ENCODE results near the gene HTT.
A peak's percentile ranks its signal among the peaks of the same experiment; 100 is the strongest.

HTT gene

GRCh38 chr4:3177905-3178304 is 103.4 kb downstream of the HTT start:
- no peak for FAIRE-seq

DNA sequence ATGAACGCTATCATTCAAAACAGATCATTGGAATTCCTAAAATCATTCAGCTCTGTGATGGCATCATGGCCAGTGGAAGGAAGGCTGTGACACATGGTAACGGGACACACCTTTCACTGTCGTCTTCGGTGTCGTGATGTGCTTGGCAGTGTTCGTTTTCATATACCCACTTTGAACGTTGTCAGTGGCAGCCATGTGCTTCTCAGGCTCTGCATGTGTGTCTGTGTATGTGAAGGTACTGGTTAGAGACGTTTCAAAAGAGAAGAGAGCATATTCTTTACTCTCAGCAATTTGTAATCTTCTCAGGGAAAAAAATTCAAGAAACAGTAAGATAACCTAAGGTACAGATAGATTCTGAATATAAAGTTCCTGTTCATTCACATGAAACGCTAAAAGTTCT is 103.9 kb downstream of the HTT start:
- no peak for FAIRE-seq

- FAIRE-seq: no peak
Measured at GRCh38 chr4:3179126-3179706, 104.7 kb downstream of the HTT start.

DNA sequence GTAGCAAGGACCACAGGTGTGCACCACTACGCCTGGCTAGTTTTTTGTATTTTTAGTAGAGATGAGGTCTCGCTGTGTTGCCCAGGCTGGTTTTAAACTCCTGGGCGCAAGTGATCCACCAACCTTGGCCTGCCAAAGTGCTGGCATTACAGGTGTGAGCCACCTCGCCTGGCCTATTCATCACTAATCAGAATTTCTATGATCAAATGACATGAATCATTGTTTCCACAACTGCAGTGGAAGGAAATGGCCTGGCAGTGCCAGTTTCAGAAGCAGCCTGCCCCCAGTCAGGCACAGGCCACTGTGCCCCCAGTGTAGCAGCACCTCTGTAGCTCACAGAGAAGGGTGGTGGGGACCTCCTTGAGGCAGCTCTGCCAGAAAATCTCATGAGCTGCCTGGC is 108.5 kb downstream of the HTT start:
- FAIRE-seq: no peak

GRCh38 chr4:3184725-3185124 is 110.2 kb downstream of the HTT start:
- FAIRE-seq: no peak

DNA sequence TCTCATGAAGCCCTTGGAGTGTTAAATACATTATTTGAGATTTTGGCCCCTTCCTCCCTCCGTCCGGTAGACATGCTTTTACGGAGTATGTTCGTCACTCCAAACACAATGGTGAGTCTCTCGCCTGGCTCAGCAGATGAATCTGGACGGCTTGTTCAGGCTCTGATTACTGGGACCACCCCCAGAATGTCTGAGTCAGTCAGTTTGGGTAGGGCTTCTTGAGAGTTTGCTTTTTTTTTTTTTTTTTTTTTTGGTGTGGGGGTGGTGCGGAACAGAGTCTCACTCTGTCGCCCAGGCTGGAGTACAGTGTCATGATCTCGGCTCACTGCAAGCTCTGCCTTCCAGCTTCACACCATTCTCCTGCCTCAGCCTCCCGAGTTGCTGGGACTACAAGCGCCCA is 112.1 kb downstream of the HTT start:
- FAIRE-seq: no peak

GRCh38 chr4:3188118-3188517 is 113.6 kb downstream of the HTT start:
- no peak for FAIRE-seq

DNA sequence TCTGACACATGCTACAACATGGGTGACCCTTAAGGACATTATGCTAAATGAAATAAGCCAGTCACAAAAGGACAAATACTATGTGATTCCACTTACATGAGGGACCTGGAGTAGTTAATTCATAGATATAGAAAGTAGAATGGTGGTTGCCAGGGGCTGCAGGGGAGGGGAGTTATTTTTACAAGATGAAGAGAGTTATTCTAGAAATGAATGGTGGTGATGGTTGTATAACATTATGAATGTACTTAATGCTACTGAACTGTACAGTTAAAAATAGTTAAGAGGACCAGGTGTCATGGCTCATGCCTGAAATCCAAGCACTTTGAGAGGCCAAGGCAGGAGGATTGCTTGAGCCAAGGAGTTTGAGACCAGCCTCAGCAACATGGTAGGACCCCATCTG is 115.0 kb downstream of the HTT start:
- no peak for FAIRE-seq

DNA sequence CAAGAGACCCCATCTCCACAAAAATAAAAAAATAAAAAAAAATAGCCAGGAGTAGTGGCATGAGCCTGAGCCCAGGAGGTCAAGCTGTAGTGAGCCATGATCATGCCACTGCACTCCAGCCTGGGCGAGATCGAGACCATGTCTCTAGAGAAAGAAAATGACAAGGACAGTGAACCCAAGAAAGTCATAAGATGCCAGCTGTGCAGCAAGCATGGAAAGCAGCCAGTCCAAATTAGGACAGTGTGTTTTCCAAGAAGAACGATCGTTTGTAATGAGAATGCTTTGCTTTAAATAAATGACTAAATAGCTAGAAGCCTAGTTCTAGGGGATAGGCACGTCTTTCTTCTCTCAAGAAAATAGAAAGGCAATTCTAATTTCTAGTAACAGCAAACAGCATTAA is 116.1 kb downstream of the HTT start:
- no peak for FAIRE-seq

DNA sequence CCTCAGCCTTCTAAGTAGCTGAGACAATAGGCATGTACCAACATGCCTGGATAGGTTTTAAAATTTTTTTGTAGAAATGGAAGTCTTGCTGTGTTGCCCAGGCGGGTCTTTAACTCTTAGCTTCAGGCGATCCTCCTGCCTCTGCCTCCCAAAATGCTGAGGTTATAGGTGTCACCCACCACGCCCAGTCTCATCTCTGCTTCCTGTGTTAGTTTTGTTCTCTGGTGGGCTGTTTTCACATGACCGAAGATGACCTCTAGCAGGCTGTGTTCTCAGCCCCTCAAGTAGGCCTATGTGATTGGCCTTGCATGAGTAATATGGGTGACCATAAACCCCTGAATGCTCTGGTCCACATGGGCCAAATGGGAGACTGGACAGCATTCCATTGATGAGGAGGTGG is 117.7 kb downstream of the HTT start:
- no peak for FAIRE-seq

- FAIRE-seq: no peak
Measured at GRCh38 chr4:3192827-3193226, 118.3 kb downstream of the HTT start.

DNA sequence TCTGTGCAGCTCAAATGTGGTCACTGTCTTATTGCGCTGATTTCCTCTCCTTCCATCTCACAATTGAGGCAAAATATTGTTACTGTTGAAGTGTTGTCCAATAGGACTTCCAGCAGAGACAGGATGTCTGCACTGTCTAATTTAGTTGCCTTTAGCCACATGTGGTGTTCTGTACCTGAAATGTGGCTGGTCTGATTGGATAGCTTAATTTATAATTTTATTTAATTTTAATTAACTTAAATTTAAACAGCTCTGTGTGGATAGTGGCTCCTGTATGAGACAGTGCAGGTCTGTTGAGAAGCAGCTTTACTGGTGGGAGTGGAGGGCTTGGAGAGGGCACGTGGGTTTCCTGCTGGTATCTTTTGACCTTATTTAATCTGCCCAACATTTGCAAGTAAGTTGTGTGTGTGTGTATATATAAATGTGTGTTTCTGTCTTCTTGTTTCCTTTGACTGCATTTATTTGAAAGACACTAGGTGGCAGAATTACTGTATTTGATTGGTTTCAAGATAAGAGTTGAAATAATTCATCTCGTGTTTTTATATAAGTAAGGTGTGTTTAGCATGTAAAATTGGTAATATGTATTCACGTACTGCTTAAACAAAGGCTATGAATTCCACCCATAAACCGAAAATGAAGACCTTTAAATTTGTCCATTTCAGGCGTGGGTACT is 119.2 kb downstream of the HTT start:
- peak; percentile 69 for FAIRE-seq

DNA sequence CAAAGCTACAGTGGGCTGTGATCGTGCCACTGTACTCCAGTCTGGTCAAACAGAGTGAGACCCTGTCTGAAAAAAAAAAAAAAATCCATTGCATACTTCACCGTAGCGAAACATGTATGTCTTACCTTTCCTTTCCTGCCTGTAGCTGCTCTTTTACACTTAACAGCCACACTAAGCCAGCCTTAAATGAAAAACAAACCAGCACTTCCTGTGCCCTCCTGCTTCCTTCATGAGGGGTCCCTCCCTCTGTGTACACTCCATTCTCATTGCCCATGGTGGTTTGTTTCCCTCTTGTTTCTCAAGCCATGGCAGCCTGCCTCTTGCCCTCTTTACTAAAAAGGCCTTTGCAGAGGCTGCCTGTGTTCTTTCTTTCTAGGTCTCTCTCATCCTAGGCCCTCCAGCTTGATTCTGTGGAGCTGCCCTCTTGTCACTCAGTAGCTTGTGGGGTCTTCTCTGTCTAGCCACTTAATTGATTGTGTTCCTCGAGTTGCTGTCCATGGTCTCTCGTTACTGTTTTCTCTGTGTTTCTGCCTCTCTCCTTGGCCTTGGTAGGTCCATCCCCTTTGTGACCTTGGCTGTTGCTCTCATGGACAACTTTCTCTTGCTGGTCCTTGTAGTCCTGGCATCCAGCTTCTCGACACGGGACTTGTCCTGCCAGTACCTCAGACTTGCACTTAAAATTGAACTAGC is 122.3 kb downstream of the HTT start:
- FAIRE-seq: no peak

DNA sequence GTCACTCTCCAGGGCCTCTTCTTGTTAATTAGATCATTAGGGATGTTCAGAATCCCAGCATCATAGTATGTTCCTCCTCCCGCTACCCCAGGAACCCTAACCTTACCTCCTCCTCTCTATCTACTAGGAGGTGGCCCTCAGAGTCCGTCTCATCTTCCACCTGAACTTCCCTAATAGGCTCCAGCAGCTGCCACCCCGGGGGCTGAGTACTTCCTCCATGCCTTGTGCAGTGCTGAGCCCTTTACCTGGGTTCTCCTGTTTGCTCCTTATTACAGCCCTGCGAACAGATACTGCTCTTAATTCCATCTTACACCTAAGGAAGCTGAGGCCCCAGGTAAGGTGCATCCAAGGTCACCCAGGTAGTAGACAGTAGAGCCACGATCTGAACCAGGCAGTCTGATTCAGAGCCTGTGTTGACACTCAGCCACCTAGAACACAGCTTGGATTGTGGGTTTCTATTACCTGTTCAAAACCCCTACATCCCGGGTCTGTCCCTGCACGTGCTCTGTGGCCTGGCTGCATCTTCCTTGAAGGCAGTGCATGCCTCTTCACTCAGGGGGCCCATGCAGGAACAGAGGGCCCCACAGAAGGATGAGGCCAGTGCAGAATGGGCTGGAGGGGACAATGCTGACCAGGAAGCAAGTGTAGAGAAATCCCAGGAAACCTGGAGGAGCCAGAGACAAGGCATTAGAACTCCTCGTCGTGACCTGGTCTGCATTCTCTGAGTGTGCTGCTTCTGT is 123.1 kb downstream of the HTT start:
- FAIRE-seq: no peak

DNA sequence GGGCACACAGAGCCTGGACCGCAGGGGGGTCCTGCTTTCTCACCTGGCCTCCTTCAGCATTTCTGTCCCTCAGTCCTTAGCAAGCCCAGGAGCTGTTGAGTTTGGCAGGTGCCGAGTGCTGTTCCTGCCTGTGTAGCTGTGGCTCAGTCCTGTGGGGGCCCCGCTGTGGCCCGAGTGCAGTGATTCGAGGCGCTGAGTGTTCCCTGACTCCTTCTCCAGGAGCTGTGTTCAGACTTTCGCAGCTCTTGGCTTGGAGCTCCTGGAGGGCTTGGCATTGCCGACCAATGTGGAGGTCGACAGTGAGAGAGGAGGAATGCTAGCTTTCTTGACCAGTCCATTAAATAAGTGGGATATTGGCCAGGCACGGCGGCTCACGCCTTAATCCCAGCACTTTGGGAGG is 124.4 kb downstream of the HTT start:
- no peak for FAIRE-seq

GRCh38 chr4:3199653-3200422 is 125.4 kb downstream of the HTT start:
- FAIRE-seq: no peak

- FAIRE-seq: no peak
Measured at GRCh38 chr4:3200423-3201090, 126.1 kb downstream of the HTT start.

- no peak for FAIRE-seq
Measured at GRCh38 chr4:3201718-3202702, 127.5 kb downstream of the HTT start.

GRCh38 chr4:3202836-3203820 is 128.6 kb downstream of the HTT start:
- no peak for FAIRE-seq

GRCh38 chr4:3203971-3204431 is 129.5 kb downstream of the HTT start:
- FAIRE-seq: no peak
